HG03095 (cell line): ENCODE results near the gene CABP5.
"Not testable (repeated sequence)": the region's sequence is repeated elsewhere in the genome, so short reads cannot be mapped to it uniquely, and the experiment has no call there.

Experiments used
- ATAC-seq: cut with Tn5 transposase; IDR thresholded peaks from one replicate; pipeline ENCODE4 v1.9.1; 2021; ENCODE audit warnings: moderate library complexity; ENCODE audit not compliant: unreplicated experiment

CABP5 gene

GRCh38 chr19:48043675-48044258, at the start of gene CABP5:
TSS of gene CABP5 (minus strand) at chr19:48044079. CDS start at chr19:48043922, 157 bp downstream.
- ATAC-seq: no peak

- not testable (repeated sequence) for ATAC-seq
Observed at GRCh38 chr19:48091111-48091718, 47.3 kb upstream of the CABP5 start.

- no peak for ATAC-seq
Observed at GRCh38 chr19:48090281-48090802, 46.5 kb upstream of the CABP5 start.

GRCh38 chr19:48088991-48089390, 45.1 kb upstream of the CABP5 start:
- not testable (repeated sequence) for ATAC-seq

GRCh38 chr19:48085904-48086864, 42.3 kb upstream of the CABP5 start:
- no peak for ATAC-seq

GRCh38 chr19:48085076-48085475, 41.2 kb upstream of the CABP5 start:
- ATAC-seq: no peak

- no peak for ATAC-seq
Observed at GRCh38 chr19:48081106-48081505, 37.2 kb upstream of the CABP5 start.

- ATAC-seq: not testable (repeated sequence)
Observed at GRCh38 chr19:48070177-48070769, 26.4 kb upstream of the CABP5 start.

GRCh38 chr19:48069435-48069834, 25.6 kb upstream of the CABP5 start:
- ATAC-seq: no peak

GRCh38 chr19:48064509-48064908, 20.6 kb upstream of the CABP5 start:
- ATAC-seq: no peak

GRCh38 chr19:48061401-48062344, 17.8 kb upstream of the CABP5 start:
- ATAC-seq: no peak

- ATAC-seq: no peak
Observed at GRCh38 chr19:48060381-48060780, 16.5 kb upstream of the CABP5 start.

GRCh38 chr19:48059331-48059730, 15.5 kb upstream of the CABP5 start:
- ATAC-seq: no peak

GRCh38 chr19:48053856-48054255, 10.0 kb upstream of the CABP5 start:
- ATAC-seq: no peak

- ATAC-seq: no peak
Observed at GRCh38 chr19:48053076-48053475, 9.2 kb upstream of the CABP5 start.

- ATAC-seq: no peak
Observed at GRCh38 chr19:48051335-48052033, 7.6 kb upstream of the CABP5 start.

- ATAC-seq: no peak
Observed at GRCh38 chr19:48044561-48044960, 682 bp upstream of the CABP5 start.

- ATAC-seq: no peak
Observed at GRCh38 chr19:48041877-48042580, 1.9 kb downstream of the CABP5 start.

- ATAC-seq: no peak
Observed at GRCh38 chr19:48036765-48037164, 7.1 kb downstream of the CABP5 start.
